SK-N-SH (cell line): Measurements from ENCODE around the gene F13B. TPM values are rescaled to one million over a fixed set of nuclear protein-coding genes. Genes with fewer than 3 reads are reported as not detected.

Experiments
- CTCF ChIA-PET: fragments of 300-600, 350-600 bp; formaldehyde crosslinking; extraction: SDS; loops from one replicate; lab custom pipeline; 2021; lab: Yijun Ruan, JAX
- POLR2A ChIA-PET: fragments of 350-600 bp; sonication (Branson Sonifier 250); formaldehyde crosslinking; extraction: SDS; loops from one replicate; lab custom pipeline; 2020; ENCODE audit warnings: antibody characterized with exemption, inconsistent platforms; lab: Yijun Ruan, JAX
- DNase-seq: peaks from one replicate; pipeline ENCODE4 v3.0.0; 2012
- H2AFZ ChIP-seq: fragments of 200-600 bp; sonication (generic); 2 replicates; pipeline ENCODE4 v1.8.1; 2016; ENCODE audit warnings: antibody characterized with exemption, mild to moderate bottlenecking, low read depth
- H3F3A ChIP-seq: fragments of 200-600 bp; sonication (generic); replicated peaks from 2 replicates; pipeline ENCODE3; 2016; ENCODE audit warnings: antibody characterized with exemption, mild to moderate bottlenecking; ENCODE audit not compliant: insufficient read depth
- H3K27ac ChIP-seq, 2 experiments: fragments of 200-500 bp in 1 of 2; fragments of 200-600 bp in 1 of 2; sonication (Bioruptor generic) in 1 of 2; sonication (generic), shearing (Covaris generic) in 1 of 2; 2 replicates each; pipeline versions ENCODE4 v1.5.1 to v1.6.1; 2014 to 2016; ENCODE audit warnings: low read depth in 2 of 2, inconsistent platforms in 1 of 2, low read length in 1 of 2, mild to moderate bottlenecking in 1 of 2, mixed read lengths in 1 of 2
- H3K27me3 ChIP-seq: fragments of 200-600 bp; sonication (generic), shearing (Covaris generic); 2 replicates; pipeline ENCODE4 v1.6.1; 2016; ENCODE audit warnings: mixed run types; ENCODE audit not compliant: insufficient read depth
- H3K36me3 ChIP-seq, 2 experiments: fragments of 200-500 bp in 1 of 2; fragments of 200-600 bp in 1 of 2; sonication (Bioruptor generic) in 1 of 2; sonication (generic) in 1 of 2; replicated peaks in 1 of 2; 2 replicates each; pipeline versions ENCODE3 to v1.5.1; 2014 to 2016; ENCODE audit warnings: low read length in 1 of 2, mild to moderate bottlenecking in 1 of 2; ENCODE audit not compliant: insufficient read depth in 2 of 2, control insufficient read depth in 1 of 2
- H3K4me1 ChIP-seq, 2 experiments: fragments of 200-500 bp in 1 of 2; fragments of 200-600 bp in 1 of 2; sonication (Bioruptor generic) in 1 of 2; sonication (generic), shearing (Covaris generic) in 1 of 2; 2 replicates each; pipeline versions ENCODE4 v1.5.1 to v1.6.1; 2014 to 2016; ENCODE audit warnings: low read depth in 1 of 2, low read length in 1 of 2, mixed run types in 1 of 2; ENCODE audit not compliant: insufficient read depth in 2 of 2, control insufficient read depth in 1 of 2
- H3K4me2 ChIP-seq: fragments of 200-600 bp; sonication (generic), shearing (Covaris generic); 2 replicates; pipeline ENCODE4 v1.6.1; 2017; ENCODE audit warnings: mixed run types
- H3K4me3 ChIP-seq, 2 experiments: fragments of 200-500 bp in 1 of 2; fragments of 200-600 bp in 1 of 2; sonication (Bioruptor generic) in 1 of 2; sonication (generic), shearing (Covaris generic) in 1 of 2; 2 replicates each; pipeline versions ENCODE4 v1.5.1 to v1.8.1; 2014 to 2016; ENCODE audit warnings: low read depth in 2 of 2, inconsistent platforms in 1 of 2, low read length in 1 of 2, mild to moderate bottlenecking in 1 of 2, mixed read lengths in 1 of 2, moderate library complexity in 1 of 2
- H3K79me2 ChIP-seq: fragments of 200-600 bp; sonication (generic); 2 replicates; pipeline ENCODE4 v1.8.1; 2017; ENCODE audit warnings: mild to moderate bottlenecking; ENCODE audit not compliant: insufficient read depth
- H3K9ac ChIP-seq: fragments of 200-600 bp; sonication (generic); 2 replicates; pipeline ENCODE4 v1.6.1; 2017; ENCODE audit warnings: mixed run types
- H3K9me2 ChIP-seq: fragments of 200-600 bp; sonication (generic); 2 replicates; pipeline ENCODE4 v1.6.1; 2017; ENCODE audit warnings: mixed run types
- H3K9me3 ChIP-seq: fragments of 200-600 bp; sonication (generic); 2 replicates; pipeline ENCODE4 v1.6.1; 2017; ENCODE audit warnings: mixed run types, mild to moderate bottlenecking, moderate library complexity
- H4K20me1 ChIP-seq: fragments of 200-600 bp; sonication (generic); 2 replicates; pipeline ENCODE4 v1.6.1; 2017; ENCODE audit warnings: mild to moderate bottlenecking, mixed run types; ENCODE audit not compliant: insufficient read depth
- CHD2 ChIP-seq: fragments of 150-350 bp; IDR thresholded peaks from 2 replicates; pipeline ENCODE4 v1.6.1; 2018; ENCODE audit warnings: low read length; ENCODE audit not compliant: partially characterized antibody
- EP300 ChIP-seq, 2 experiments: IDR thresholded peaks; 2 replicates each; pipeline versions ENCODE4 v1.4.0 to v1.6.1; 2012; ENCODE audit warnings: borderline replicate concordance in 1 of 2, low read depth in 1 of 2, low read length in 1 of 2
- FOXM1 ChIP-seq: IDR thresholded peaks from 2 replicates; pipeline ENCODE4 v1.4.0; 2012; ENCODE audit warnings: low read depth, mild to moderate bottlenecking
- GABPA ChIP-seq: IDR thresholded peaks from 2 replicates; pipeline ENCODE4 v1.4.0; 2012; ENCODE audit warnings: low read depth, mild to moderate bottlenecking
- JUND ChIP-seq: IDR thresholded peaks from 2 replicates; pipeline ENCODE4 v1.4.0; 2012
- RCOR1 ChIP-seq: fragments of 150-350 bp; IDR thresholded peaks from 2 replicates; pipeline ENCODE4 v1.6.1; 2017; ENCODE audit warnings: antibody characterized with exemption, low read length
- RXRA ChIP-seq: IDR thresholded peaks from 2 replicates; pipeline ENCODE4 v1.4.0; 2012; ENCODE audit warnings: low read depth, mild to moderate bottlenecking, borderline replicate concordance
- SIN3A ChIP-seq: IDR thresholded peaks from 2 replicates; pipeline ENCODE4 v1.6.1; 2012; ENCODE audit warnings: low read depth, mild to moderate bottlenecking, low read length, moderate library complexity, borderline replicate concordance
- TCF12 ChIP-seq: IDR thresholded peaks from 2 replicates; pipeline ENCODE4 v1.4.0; 2012
- YY1 ChIP-seq: IDR thresholded peaks from 2 replicates; pipeline ENCODE4 v1.4.0; 2012; ENCODE audit warnings: low read depth, mild to moderate bottlenecking
- WGBS: methylation state at CpG from one replicate; pipeline ENCODE4 v1.1.6; 2017; ENCODE audit warnings: low lambda C conversion rate; 5-methylcytosine and 5-hydroxymethylcytosine counted together
- polyA plus RNA-seq, 3 experiments: library from polyadenylated mRNA; depleted of rRNA; stranded (reverse); fragments of >200 nt; gene quantifications; 2 replicates each; pipeline ENCODE4 v1.2.3, GENCODE V29; 2012
- TF ChIP-seq, protein P1 (sequence below): IDR thresholded peaks from 2 replicates; pipeline ENCODE4 v1.4.0; 2012; ENCODE audit warnings: low read depth
- TF ChIP-seq, protein P2 (sequence below): fragments of 200-600 bp; sonication (generic); IDR thresholded peaks from 2 replicates; pipeline ENCODE4 v1.6.1; 2017; ENCODE audit warnings: antibody characterized with exemption, mild to moderate bottlenecking, moderate library complexity
- TF ChIP-seq, protein P3 (sequence below): IDR thresholded peaks from 2 replicates; pipeline ENCODE4 v1.6.1; 2012; ENCODE audit warnings: mild to moderate bottlenecking, low read depth, low read length, moderate library complexity
- TF ChIP-seq, protein P4 (sequence below): IDR thresholded peaks from 2 replicates; pipeline ENCODE4 v1.4.0; 2012; ENCODE audit warnings: low read depth, borderline replicate concordance

The F13B gene
- polyA plus RNA-seq, 1 of the 3 experiments (the other 2 are of a cell fraction) = not detected

DNA sequence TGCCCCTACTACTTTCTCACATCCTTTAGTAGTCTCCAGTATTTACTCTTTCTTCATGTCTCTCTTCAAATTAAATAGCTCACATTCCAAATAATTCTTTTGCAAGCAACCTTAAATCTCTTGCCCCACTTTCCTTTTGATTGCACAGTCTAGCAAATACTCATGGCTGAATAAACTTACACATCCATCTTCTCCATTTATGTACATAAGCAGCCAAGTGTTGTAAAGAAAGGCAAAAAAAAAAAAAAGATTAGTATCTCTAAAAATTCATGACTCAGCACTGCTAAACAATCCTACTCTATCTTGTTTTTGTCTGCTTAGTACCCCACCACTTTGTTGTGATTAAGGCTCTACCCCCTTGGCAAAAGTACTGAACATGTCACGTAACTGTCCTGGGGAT lies 42.6 kb downstream of the F13B start:
- H3K4me1 ChIP-seq = no peaks in the 10 kb centered on the region
- H3F3A ChIP-seq = no peaks in the 10 kb centered on the region
- no peaks in the 10 kb centered on the region for H3K27me3 ChIP-seq
- no peak overlapping the region for H3K4me2 ChIP-seq
- TF ChIP-seq TCF12 (no peak), FOXM1 (no peak), YY1 (no peak), RXRA (no peak), RCOR1 (no peak), JUND (no peak), CHD2 (no peak), EP300 (IDR thresholded peaks at IDR 0.05; ENCODE audit: borderline replicate concordance in 1 of 2, low read depth in 1 of 2, low read length in 1 of 2) (no peak), GABPA (no peak), SIN3A (no peak)
- TF ChIP-seq, protein P1, sequence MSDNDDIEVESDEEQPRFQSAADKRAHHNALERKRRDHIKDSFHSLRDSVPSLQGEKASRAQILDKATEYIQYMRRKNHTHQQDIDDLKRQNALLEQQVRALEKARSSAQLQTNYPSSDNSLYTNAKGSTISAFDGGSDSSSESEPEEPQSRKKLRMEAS = no peak
- TF ChIP-seq, protein P2, sequence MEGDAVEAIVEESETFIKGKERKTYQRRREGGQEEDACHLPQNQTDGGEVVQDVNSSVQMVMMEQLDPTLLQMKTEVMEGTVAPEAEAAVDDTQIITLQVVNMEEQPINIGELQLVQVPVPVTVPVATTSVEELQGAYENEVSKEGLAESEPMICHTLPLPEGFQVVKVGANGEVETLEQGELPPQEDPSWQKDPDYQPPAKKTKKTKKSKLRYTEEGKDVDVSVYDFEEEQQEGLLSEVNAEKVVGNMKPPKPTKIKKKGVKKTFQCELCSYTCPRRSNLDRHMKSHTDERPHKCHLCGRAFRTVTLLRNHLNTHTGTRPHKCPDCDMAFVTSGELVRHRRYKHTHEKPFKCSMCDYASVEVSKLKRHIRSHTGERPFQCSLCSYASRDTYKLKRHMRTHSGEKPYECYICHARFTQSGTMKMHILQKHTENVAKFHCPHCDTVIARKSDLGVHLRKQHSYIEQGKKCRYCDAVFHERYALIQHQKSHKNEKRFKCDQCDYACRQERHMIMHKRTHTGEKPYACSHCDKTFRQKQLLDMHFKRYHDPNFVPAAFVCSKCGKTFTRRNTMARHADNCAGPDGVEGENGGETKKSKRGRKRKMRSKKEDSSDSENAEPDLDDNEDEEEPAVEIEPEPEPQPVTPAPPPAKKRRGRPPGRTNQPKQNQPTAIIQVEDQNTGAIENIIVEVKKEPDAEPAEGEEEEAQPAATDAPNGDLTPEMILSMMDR = no peak
- TF ChIP-seq, protein P3, sequence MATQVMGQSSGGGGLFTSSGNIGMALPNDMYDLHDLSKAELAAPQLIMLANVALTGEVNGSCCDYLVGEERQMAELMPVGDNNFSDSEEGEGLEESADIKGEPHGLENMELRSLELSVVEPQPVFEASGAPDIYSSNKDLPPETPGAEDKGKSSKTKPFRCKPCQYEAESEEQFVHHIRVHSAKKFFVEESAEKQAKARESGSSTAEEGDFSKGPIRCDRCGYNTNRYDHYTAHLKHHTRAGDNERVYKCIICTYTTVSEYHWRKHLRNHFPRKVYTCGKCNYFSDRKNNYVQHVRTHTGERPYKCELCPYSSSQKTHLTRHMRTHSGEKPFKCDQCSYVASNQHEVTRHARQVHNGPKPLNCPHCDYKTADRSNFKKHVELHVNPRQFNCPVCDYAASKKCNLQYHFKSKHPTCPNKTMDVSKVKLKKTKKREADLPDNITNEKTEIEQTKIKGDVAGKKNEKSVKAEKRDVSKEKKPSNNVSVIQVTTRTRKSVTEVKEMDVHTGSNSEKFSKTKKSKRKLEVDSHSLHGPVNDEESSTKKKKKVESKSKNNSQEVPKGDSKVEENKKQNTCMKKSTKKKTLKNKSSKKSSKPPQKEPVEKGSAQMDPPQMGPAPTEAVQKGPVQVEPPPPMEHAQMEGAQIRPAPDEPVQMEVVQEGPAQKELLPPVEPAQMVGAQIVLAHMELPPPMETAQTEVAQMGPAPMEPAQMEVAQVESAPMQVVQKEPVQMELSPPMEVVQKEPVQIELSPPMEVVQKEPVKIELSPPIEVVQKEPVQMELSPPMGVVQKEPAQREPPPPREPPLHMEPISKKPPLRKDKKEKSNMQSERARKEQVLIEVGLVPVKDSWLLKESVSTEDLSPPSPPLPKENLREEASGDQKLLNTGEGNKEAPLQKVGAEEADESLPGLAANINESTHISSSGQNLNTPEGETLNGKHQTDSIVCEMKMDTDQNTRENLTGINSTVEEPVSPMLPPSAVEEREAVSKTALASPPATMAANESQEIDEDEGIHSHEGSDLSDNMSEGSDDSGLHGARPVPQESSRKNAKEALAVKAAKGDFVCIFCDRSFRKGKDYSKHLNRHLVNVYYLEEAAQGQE = no peak
- DNase-seq = no peak
- H3K27ac ChIP-seq = no peak overlapping the region
- no peak overlapping the region for H2AFZ ChIP-seq
- H3K4me3 ChIP-seq = no peak overlapping the region
- POLR2A ChIA-PET = no interaction called here
- H4K20me1 ChIP-seq = no peaks in the 10 kb centered on the region
- CTCF ChIA-PET = no interaction called here
- H3K9ac ChIP-seq = no peak overlapping the region
- H3K9me2 ChIP-seq = no peaks in the 10 kb centered on the region; the same call in 1 of the 2 replicates
- H3K9me3 ChIP-seq = peaks cover 6% of the 10 kb centered on the region; the same call in 1 of the 2 replicates
- no peaks in the 10 kb centered on the region for H3K79me2 ChIP-seq
- H3K36me3 ChIP-seq = no peaks in the 10 kb centered on the region
- 48% methylated on average over 1 of the region's 1 CpG for WGBS

DNA sequence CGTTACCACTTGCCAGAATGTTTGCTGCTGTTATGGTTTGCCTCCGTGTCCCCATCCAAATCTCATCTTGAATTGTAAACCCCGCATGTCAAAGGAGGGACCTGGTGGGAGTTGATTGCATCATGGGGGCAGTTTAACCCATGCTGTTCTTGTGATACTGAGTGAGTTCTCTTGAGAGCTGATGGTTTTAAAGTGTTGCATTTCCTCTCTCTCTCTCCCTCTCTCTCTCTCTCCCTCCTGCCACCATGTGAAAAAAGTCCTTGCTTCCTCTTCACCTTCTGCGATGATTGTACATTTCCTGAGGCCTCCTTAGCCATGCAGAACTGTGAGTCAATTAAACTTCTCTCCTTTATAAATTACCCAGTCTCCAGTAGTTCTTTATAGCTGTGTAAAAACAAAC lies 45.3 kb downstream of the F13B start:
- no peak for DNase-seq
- peak overlapping the region; percentile 36; the same call in 1 of the 2 replicates for H2AFZ ChIP-seq
- no peaks in the 10 kb centered on the region for H3F3A ChIP-seq
- no peaks in the 10 kb centered on the region; the same call in 1 of the 2 replicates for H3K9me2 ChIP-seq
- no peaks in the 10 kb centered on the region for H3K36me3 ChIP-seq
- H3K27me3 ChIP-seq = no peaks in the 10 kb centered on the region
- TF ChIP-seq, protein P4, sequence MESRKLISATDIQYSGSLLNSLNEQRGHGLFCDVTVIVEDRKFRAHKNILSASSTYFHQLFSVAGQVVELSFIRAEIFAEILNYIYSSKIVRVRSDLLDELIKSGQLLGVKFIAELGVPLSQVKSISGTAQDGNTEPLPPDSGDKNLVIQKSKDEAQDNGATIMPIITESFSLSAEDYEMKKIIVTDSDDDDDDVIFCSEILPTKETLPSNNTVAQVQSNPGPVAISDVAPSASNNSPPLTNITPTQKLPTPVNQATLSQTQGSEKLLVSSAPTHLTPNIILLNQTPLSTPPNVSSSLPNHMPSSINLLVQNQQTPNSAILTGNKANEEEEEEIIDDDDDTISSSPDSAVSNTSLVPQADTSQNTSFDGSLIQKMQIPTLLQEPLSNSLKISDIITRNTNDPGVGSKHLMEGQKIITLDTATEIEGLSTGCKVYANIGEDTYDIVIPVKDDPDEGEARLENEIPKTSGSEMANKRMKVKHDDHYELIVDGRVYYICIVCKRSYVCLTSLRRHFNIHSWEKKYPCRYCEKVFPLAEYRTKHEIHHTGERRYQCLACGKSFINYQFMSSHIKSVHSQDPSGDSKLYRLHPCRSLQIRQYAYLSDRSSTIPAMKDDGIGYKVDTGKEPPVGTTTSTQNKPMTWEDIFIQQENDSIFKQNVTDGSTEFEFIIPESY = no peak
- no peak for TF ChIP-seq EP300 (IDR thresholded peaks at IDR 0.05; ENCODE audit: borderline replicate concordance in 1 of 2, low read depth in 1 of 2, low read length in 1 of 2)
- TF ChIP-seq, all 33 proteins: peak for 0
- H3K4me2 ChIP-seq = no peak overlapping the region
- ChIA-PET POLR2A (no interaction called here), CTCF (no interaction called here)
- H3K79me2 ChIP-seq = no peaks in the 10 kb centered on the region
- 47% methylated on average over 4 of the region's 4 CpGs for WGBS
- peaks cover 0 to 9% of the 10 kb centered on the region in 2 experiments; a peak in 2 of 4 replicates for H3K4me1 ChIP-seq
- no peak overlapping the region for H3K4me3 ChIP-seq
- peaks cover 4% of the 10 kb centered on the region; the same call in 1 of the 2 replicates for H3K9me3 ChIP-seq
- no peak overlapping the region for H3K27ac ChIP-seq
- H4K20me1 ChIP-seq = no peaks in the 10 kb centered on the region
- no peak overlapping the region for H3K9ac ChIP-seq
